H9 (cell line): ENCODE data around the gene ZNF526. TPM values are rescaled to one million over a fixed set of nuclear protein-coding genes. Genes with fewer than 3 reads are reported as not detected.

ENCODE experiments used
- DNase-seq: peaks from one replicate; pipeline ENCODE4 v3.0.0-alpha.2; 2017
- H2AFZ ChIP-seq: one replicate; pipeline ENCODE4 v1.6.1; 2013; ENCODE audit warnings: mild to moderate bottlenecking, low read length, control low read depth, moderate library complexity
- H2AK5ac ChIP-seq: 2 replicates; pipeline ENCODE4 v1.6.1; 2013; ENCODE audit warnings: low read length, control low read depth, mixed read lengths; ENCODE audit not compliant: insufficient read length
- H2BK120ac ChIP-seq: one replicate; pipeline ENCODE4 v1.6.1; 2013; ENCODE audit warnings: low read depth, mild to moderate bottlenecking, low read length, control low read depth, inconsistent platforms; ENCODE audit not compliant: poor library complexity, severe bottlenecking
- H2BK12ac ChIP-seq: 2 replicates; pipeline ENCODE4 v1.6.1; 2013; ENCODE audit warnings: low read length, control low read depth, mixed read lengths, low read depth; ENCODE audit not compliant: insufficient read length
- H2BK15ac ChIP-seq: 2 replicates; pipeline ENCODE4 v1.6.1; 2013; ENCODE audit warnings: low read depth, low read length, control low read depth
- H2BK20ac ChIP-seq: one replicate; pipeline ENCODE4 v1.6.1; 2013; ENCODE audit warnings: low read depth, mild to moderate bottlenecking, low read length, control low read depth, inconsistent platforms; ENCODE audit not compliant: poor library complexity, severe bottlenecking
- H2BK5ac ChIP-seq: 2 replicates; pipeline ENCODE4 v1.6.1; 2013; ENCODE audit warnings: low read length, control low read depth, mixed read lengths; ENCODE audit not compliant: insufficient read length
- H3K14ac ChIP-seq: 2 replicates; pipeline ENCODE4 v1.6.1; 2013; ENCODE audit warnings: low read length, control low read depth; ENCODE audit not compliant: insufficient read depth
- H3K18ac ChIP-seq: 2 replicates; pipeline ENCODE4 v1.6.1; 2013; ENCODE audit warnings: low read depth, mild to moderate bottlenecking, mixed read lengths, low read length, control low read depth; ENCODE audit not compliant: insufficient read length
- H3K23ac ChIP-seq: 2 replicates; pipeline ENCODE4 v1.6.1; 2013; ENCODE audit warnings: low read length, control low read depth, mixed read lengths, low read depth; ENCODE audit not compliant: insufficient read length
- H3K23me2 ChIP-seq: 2 replicates; pipeline ENCODE4 v1.6.1; 2013; ENCODE audit warnings: low read depth, mild to moderate bottlenecking, mixed read lengths, low read length, control low read depth; ENCODE audit not compliant: insufficient read length, poor library complexity, severe bottlenecking
- H3K27ac ChIP-seq: 2 replicates; pipeline ENCODE4 v1.5.1; 2013; ENCODE audit warnings: low read length, control low read depth, mixed read lengths, low read depth; ENCODE audit not compliant: insufficient read length
- H3K27me3 ChIP-seq: 2 replicates; pipeline ENCODE4 v1.6.1; 2013; ENCODE audit warnings: low read length, control low read depth, inconsistent platforms; ENCODE audit not compliant: insufficient read depth
- H3K4ac ChIP-seq: 2 replicates; pipeline ENCODE4 v1.6.1; 2013; ENCODE audit warnings: low read depth, mild to moderate bottlenecking, control low read depth, inconsistent platforms, low read length, moderate library complexity
- H3K4me1 ChIP-seq: 2 replicates; pipeline ENCODE4 v1.6.1; 2013; ENCODE audit warnings: low read length, control low read depth, inconsistent platforms; ENCODE audit not compliant: insufficient read depth
- H3K4me2 ChIP-seq: 2 replicates; pipeline ENCODE4 v1.6.1; 2013; ENCODE audit warnings: low read length, control low read depth, mixed read lengths; ENCODE audit not compliant: insufficient read length, insufficient read depth
- H3K56ac ChIP-seq: 2 replicates; pipeline ENCODE4 v1.6.1; 2013; ENCODE audit warnings: low read depth, mild to moderate bottlenecking, mixed read lengths, low read length, control low read depth; ENCODE audit not compliant: insufficient read length
- H3K79me1 ChIP-seq: 2 replicates; pipeline ENCODE4 v1.6.1; 2013; ENCODE audit warnings: low read depth, mild to moderate bottlenecking, moderate library complexity, low read length, control low read depth, inconsistent platforms; ENCODE audit not compliant: insufficient read depth, poor library complexity, severe bottlenecking
- H3K79me2 ChIP-seq: 2 replicates; pipeline ENCODE4 v1.6.1; 2013; ENCODE audit warnings: low read length, control low read depth, inconsistent platforms; ENCODE audit not compliant: insufficient read depth
- H3K9ac ChIP-seq: 2 replicates; pipeline ENCODE4 v1.6.1; 2013; ENCODE audit warnings: low read length, control low read depth, mixed read lengths; ENCODE audit not compliant: insufficient read length; ENCODE audit errors: extremely low read depth
- H3K9me3 ChIP-seq: one replicate; pipeline ENCODE4 v1.6.1; 2013; ENCODE audit warnings: low read depth, low read length, inconsistent platforms; ENCODE audit not compliant: control insufficient read depth
- H3T11ph ChIP-seq: one replicate; pipeline ENCODE4 v1.6.1; 2013; ENCODE audit warnings: mild to moderate bottlenecking, low read length, control low read depth, inconsistent platforms
- H4K20me1 ChIP-seq: one replicate; pipeline ENCODE4 v1.6.1; 2013; ENCODE audit not compliant: control insufficient read depth, insufficient read length, insufficient read depth
- H4K5ac ChIP-seq: 2 replicates; pipeline ENCODE4 v1.6.1; 2013; ENCODE audit warnings: low read depth, mild to moderate bottlenecking, mixed read lengths, low read length, control low read depth; ENCODE audit not compliant: insufficient read length
- H4K8ac ChIP-seq: replicated peaks from 2 replicates; pipeline ENCODE4 v1.6.1; 2013; ENCODE audit warnings: low read length, control low read depth, mixed read lengths, low read depth; ENCODE audit not compliant: insufficient read length
- H4K91ac ChIP-seq: 2 replicates; pipeline ENCODE4 v1.6.1; 2013; ENCODE audit warnings: low read depth, mild to moderate bottlenecking, moderate library complexity, mixed read lengths, low read length, control low read depth; ENCODE audit not compliant: insufficient read length
- H3K27ac Mint-ChIP-seq, 3 experiments: 2 replicates in 2 of 3; 3 replicates in 1 of 3; pipeline ENCODE4 v1.8.0; 2020 to 2021; ENCODE audit warnings: mixed read lengths in 3 of 3, mild to moderate bottlenecking in 1 of 3, moderate library complexity in 1 of 3
- H3K27me3 Mint-ChIP-seq: 2 replicates; pipeline ENCODE4 v1.8.0; 2021; ENCODE audit warnings: low read depth, mild to moderate bottlenecking, moderate library complexity, mixed read lengths
- H3K36me3 Mint-ChIP-seq, 3 experiments: 2 replicates in 2 of 3; 3 replicates in 1 of 3; pipeline ENCODE4 v1.8.0; 2020 to 2021; ENCODE audit warnings: low read depth in 3 of 3, mixed read lengths in 3 of 3; ENCODE audit not compliant: insufficient read depth in 1 of 3
- H3K4me1 Mint-ChIP-seq, 2 experiments: 2 replicates each; pipeline ENCODE4 v1.8.0; 2020; ENCODE audit warnings: mixed read lengths in 2 of 2
- H3K4me3 Mint-ChIP-seq, 2 experiments: 2 replicates in 1 of 2; 3 replicates in 1 of 2; pipeline ENCODE4 v1.8.0; 2020 to 2021; ENCODE audit warnings: mild to moderate bottlenecking in 2 of 2, mixed read lengths in 2 of 2, moderate library complexity in 1 of 2
- H3K9me3 Mint-ChIP-seq, 2 experiments: 2 replicates in 1 of 2; 3 replicates in 1 of 2; pipeline ENCODE4 v1.8.0; 2020; ENCODE audit warnings: mild to moderate bottlenecking in 2 of 2, mixed read lengths in 2 of 2, moderate library complexity in 1 of 2
- WGBS: extraction: QIAGEN DNeasy Blood & Tissue Kit; methylation state at CpG from one replicate; pipeline ENCODE4 v1.1.7; 2013; ENCODE audit warnings: missing lambda C conversion rate, low lambda C conversion rate, mixed read lengths; ENCODE audit not compliant: insufficient read length; ENCODE audit errors: extremely low coverage; 5-methylcytosine and 5-hydroxymethylcytosine counted together
- total RNA-seq: library from RNA; stranded (reverse); gene quantifications from 2 replicates; pipeline ENCODE4 v1.2.1, GENCODE V29; 2021
- TF ChIP-seq, protein P1 (sequence below): fragments of 200-600 bp; sonication (generic); conservative IDR thresholded peaks from 3 replicates; pipeline ENCODE4 v1.8.0; 2021; ENCODE audit warnings: antibody characterized with exemption, mild to moderate bottlenecking

ZNF526 gene
- total RNA-seq, 1 experiment from 2014 or later: 20.5 TPM

- H3K4me1 Mint-ChIP-seq: peaks cover 16 to 23% of the 10 kb centered on the region in 2 experiments
- no peak overlapping the region for H2AK5ac ChIP-seq
- no peaks in the 10 kb centered on the region for H3K27me3 ChIP-seq
- no peaks in the 10 kb centered on the region for H3K79me1 ChIP-seq
- no peak overlapping the region for H3K56ac ChIP-seq
- H3K14ac ChIP-seq: no peak overlapping the region
- no peak overlapping the region for H3K4me3 Mint-ChIP-seq
- H3K4me1 ChIP-seq: no peaks in the 10 kb centered on the region
- no peak for DNase-seq
- no peak overlapping the region for H2AFZ ChIP-seq
- H3K9ac ChIP-seq: no peak overlapping the region
- no peak overlapping the region for H2BK12ac ChIP-seq
- H4K5ac ChIP-seq: no peak overlapping the region
- H3K79me2 ChIP-seq: no peaks in the 10 kb centered on the region
- no peak overlapping the region for H3K18ac ChIP-seq
- H2BK20ac ChIP-seq: no peak overlapping the region
- no peak overlapping the region for H3K27ac Mint-ChIP-seq
- no peaks in the 10 kb centered on the region for H3K9me3 ChIP-seq
- H2BK5ac ChIP-seq: no peak overlapping the region
- peaks cover 4 to 23% (median 16%) of the 10 kb centered on the region in 3 experiments; a peak in 6 of 7 replicates for H3K36me3 Mint-ChIP-seq
- H3K4ac ChIP-seq: no peak overlapping the region
- H3K27me3 Mint-ChIP-seq: no peaks in the 10 kb centered on the region
- H4K91ac ChIP-seq: no peak overlapping the region
- H3K9me3 Mint-ChIP-seq: no peaks in the 10 kb centered on the region; a peak in 2 of 5 replicates
- no CpG with 5 or more reads among the region's 3 CpGs for WGBS
- no peak overlapping the region for H4K8ac ChIP-seq
- no peak overlapping the region for H2BK15ac ChIP-seq
- no peak overlapping the region for H3K4me2 ChIP-seq
- H3K23ac ChIP-seq: no peak overlapping the region
- H3T11ph ChIP-seq: no peak overlapping the region
- no peak overlapping the region for H2BK120ac ChIP-seq
- H4K20me1 ChIP-seq: no peaks in the 10 kb centered on the region
- no peak overlapping the region for H3K27ac ChIP-seq
- TF ChIP-seq, protein P1, sequence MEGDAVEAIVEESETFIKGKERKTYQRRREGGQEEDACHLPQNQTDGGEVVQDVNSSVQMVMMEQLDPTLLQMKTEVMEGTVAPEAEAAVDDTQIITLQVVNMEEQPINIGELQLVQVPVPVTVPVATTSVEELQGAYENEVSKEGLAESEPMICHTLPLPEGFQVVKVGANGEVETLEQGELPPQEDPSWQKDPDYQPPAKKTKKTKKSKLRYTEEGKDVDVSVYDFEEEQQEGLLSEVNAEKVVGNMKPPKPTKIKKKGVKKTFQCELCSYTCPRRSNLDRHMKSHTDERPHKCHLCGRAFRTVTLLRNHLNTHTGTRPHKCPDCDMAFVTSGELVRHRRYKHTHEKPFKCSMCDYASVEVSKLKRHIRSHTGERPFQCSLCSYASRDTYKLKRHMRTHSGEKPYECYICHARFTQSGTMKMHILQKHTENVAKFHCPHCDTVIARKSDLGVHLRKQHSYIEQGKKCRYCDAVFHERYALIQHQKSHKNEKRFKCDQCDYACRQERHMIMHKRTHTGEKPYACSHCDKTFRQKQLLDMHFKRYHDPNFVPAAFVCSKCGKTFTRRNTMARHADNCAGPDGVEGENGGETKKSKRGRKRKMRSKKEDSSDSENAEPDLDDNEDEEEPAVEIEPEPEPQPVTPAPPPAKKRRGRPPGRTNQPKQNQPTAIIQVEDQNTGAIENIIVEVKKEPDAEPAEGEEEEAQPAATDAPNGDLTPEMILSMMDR: no peak
- no peaks in the 10 kb centered on the region for H3K23me2 ChIP-seq
Observed at GRCh38 chr19:42275517-42275916, 55.4 kb downstream of the ZNF526 start.
